MCF 10A (cell line): ENCODE measurements around the gene CHRNA7. TPM values are rescaled to one million over a fixed set of nuclear protein-coding genes. Genes with fewer than 3 reads are reported as not detected.

ENCODE experiments used
- BruUV-seq: library from RNA; stranded (reverse); fragments of 400-500 nt; replicated peaks from 2 replicates; lab custom pipeline; 2021; lab: Mats Ljungman, UMichigan
- CTCF ChIA-PET: fragments of 300-600 bp; sonication (Branson Sonifier 250); formaldehyde crosslinking; extraction: SDS; loops from one replicate; lab custom pipeline; 2021; ENCODE audit warnings: antibody characterized with exemption, inconsistent platforms; lab: Yijun Ruan, JAX
- POLR2A ChIA-PET: fragments of 300-600, 350-650 bp; sonication (Branson Sonifier 250); formaldehyde crosslinking; extraction: SDS; loops from one replicate; lab custom pipeline; 2020; ENCODE audit warnings: antibody characterized with exemption, inconsistent platforms; lab: Yijun Ruan, JAX
- DNase-seq: peaks from one replicate; pipeline ENCODE4 v3.0.0-alpha.2; 2018; ENCODE audit not compliant: unreplicated experiment
- H3K27ac Mint-ChIP-seq: one replicate; pipeline ENCODE4 v1.8.0; 2022; ENCODE audit warnings: mild to moderate bottlenecking, low read depth, mixed read lengths; ENCODE audit not compliant: unreplicated experiment
- H3K27me3 Mint-ChIP-seq: one replicate; pipeline ENCODE4 v1.8.0; 2022; ENCODE audit warnings: mixed read lengths; ENCODE audit not compliant: insufficient read depth, unreplicated experiment
- H3K36me3 Mint-ChIP-seq: one replicate; pipeline ENCODE4 v1.8.0; 2022; ENCODE audit warnings: mild to moderate bottlenecking, moderate library complexity, mixed read lengths; ENCODE audit not compliant: insufficient read depth, unreplicated experiment
- H3K4me1 Mint-ChIP-seq: one replicate; pipeline ENCODE4 v1.8.0; 2022; ENCODE audit warnings: mixed read lengths; ENCODE audit not compliant: insufficient read depth, unreplicated experiment
- H3K4me3 Mint-ChIP-seq: one replicate; pipeline ENCODE4 v1.8.0; 2022; ENCODE audit warnings: mild to moderate bottlenecking, moderate library complexity, mixed read lengths; ENCODE audit not compliant: unreplicated experiment
- H3K9me3 Mint-ChIP-seq: one replicate; pipeline ENCODE4 v1.8.0; 2022; ENCODE audit warnings: mixed read lengths; ENCODE audit not compliant: unreplicated experiment
- intact Hi-C: fragments of 100-400 bp; cut with micrococcal nuclease; formaldehyde crosslinking; loops from 2 replicates; pipeline ENCODE4 v1.14.1; 2022
- total RNA-seq: library from RNA; stranded (reverse); gene quantifications from 2 replicates; pipeline ENCODE4 v1.2.3, GENCODE V29; 2022
- TF ChIP-seq, protein P1 (sequence below): fragments of 200-600 bp; IDR thresholded peaks from one replicate; pipeline ENCODE4 v1.8.0; 2022; ENCODE audit warnings: antibody characterized with exemption, mild to moderate bottlenecking; ENCODE audit not compliant: unreplicated experiment

CHRNA7 gene
- total RNA-seq, 1 experiment from 2014 or later = 0.23 TPM

GRCh38 chr15:32106401-32107381 lies 76.4 kb downstream of the CHRNA7 start:
- H3K27ac Mint-ChIP-seq = no peak overlapping the region
- H3K4me3 Mint-ChIP-seq = no peak overlapping the region
- no TSS peak for BruUV-seq
- CTCF ChIA-PET = interaction anchor here (0.9 kb wide), 1 partner anchor 10 kb away, joined by 4 read pairs; no protein-coding TSS in a partner anchor
- H3K27me3 Mint-ChIP-seq = peaks cover 63% of the 10 kb centered on the region
- TF ChIP-seq, protein P1, sequence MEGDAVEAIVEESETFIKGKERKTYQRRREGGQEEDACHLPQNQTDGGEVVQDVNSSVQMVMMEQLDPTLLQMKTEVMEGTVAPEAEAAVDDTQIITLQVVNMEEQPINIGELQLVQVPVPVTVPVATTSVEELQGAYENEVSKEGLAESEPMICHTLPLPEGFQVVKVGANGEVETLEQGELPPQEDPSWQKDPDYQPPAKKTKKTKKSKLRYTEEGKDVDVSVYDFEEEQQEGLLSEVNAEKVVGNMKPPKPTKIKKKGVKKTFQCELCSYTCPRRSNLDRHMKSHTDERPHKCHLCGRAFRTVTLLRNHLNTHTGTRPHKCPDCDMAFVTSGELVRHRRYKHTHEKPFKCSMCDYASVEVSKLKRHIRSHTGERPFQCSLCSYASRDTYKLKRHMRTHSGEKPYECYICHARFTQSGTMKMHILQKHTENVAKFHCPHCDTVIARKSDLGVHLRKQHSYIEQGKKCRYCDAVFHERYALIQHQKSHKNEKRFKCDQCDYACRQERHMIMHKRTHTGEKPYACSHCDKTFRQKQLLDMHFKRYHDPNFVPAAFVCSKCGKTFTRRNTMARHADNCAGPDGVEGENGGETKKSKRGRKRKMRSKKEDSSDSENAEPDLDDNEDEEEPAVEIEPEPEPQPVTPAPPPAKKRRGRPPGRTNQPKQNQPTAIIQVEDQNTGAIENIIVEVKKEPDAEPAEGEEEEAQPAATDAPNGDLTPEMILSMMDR = no peak
- intact Hi-C loops = no loop called here
- peaks cover 8% of the 10 kb centered on the region for H3K9me3 Mint-ChIP-seq
- no peak for DNase-seq
- H3K4me1 Mint-ChIP-seq = no peaks in the 10 kb centered on the region
- H3K36me3 Mint-ChIP-seq = no peaks in the 10 kb centered on the region
- POLR2A ChIA-PET = interaction anchor here (0.6 kb wide), 1 partner anchor 19 kb away, joined by 4 read pairs; no protein-coding TSS in a partner anchor

DNA sequence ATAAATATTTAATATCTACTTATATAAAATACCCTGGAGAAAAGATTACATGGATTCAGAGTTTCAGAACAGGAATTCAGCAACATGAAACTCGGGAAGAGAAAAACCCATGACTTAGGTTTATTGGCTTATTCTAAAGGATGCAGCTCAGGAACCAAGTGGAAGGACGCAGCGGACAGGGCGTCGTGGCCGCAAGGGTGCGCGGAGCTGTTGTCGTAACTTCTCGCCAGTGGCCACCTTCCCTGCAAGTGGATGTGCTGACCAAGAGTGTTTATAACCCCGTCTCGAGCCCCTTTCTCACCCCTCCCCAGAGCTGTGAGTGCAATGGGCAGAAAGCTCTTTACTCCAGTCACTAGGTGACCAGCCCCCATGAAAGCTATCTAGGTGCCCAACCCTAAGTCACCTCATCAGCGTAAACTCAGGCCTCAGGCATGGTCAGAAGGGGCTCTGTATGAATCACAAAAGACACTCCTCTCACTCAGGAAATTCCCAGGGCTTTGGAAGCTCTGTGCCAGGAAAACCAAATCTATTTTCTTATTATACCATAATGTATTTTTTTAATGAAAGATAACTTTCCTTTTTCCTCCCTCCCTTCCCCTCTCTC lies 77.3 kb downstream of the CHRNA7 start:
- H3K4me3 Mint-ChIP-seq = no peak overlapping the region
- intact Hi-C loops = no loop called here
- peaks cover 8% of the 10 kb centered on the region for H3K9me3 Mint-ChIP-seq
- DNase-seq = no peak
- no peaks in the 10 kb centered on the region for H3K36me3 Mint-ChIP-seq
- CTCF ChIA-PET = interaction anchor here (0.9 kb wide), 1 partner anchor 11 kb away, joined by 4 read pairs; no protein-coding TSS in a partner anchor
- POLR2A ChIA-PET = no interaction called here
- TF ChIP-seq, protein P1 = no peak
- H3K27ac Mint-ChIP-seq = no peak overlapping the region
- H3K27me3 Mint-ChIP-seq = peaks cover 63% of the 10 kb centered on the region
- H3K4me1 Mint-ChIP-seq = no peaks in the 10 kb centered on the region
- BruUV-seq = no TSS peak

DNA sequence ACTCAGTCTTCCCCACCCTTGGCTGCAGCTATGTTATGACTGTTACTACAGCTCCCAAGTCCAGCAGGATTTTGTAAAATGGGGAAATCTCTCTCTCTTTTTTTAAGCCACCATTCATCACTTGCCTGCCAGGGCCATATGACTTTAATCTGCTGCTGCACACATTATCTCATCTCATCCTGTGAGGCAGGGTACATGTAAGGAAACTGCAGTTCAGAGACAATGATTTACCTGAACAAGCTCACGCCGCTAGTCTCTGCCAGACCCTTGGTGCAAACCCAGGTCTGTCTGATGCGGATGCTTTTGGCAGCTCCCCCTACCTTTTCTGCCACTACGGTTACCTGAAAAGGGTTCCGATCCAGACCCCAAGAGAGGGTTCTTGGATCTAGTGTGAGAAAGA lies 78.3 kb downstream of the CHRNA7 start:
- Mint-ChIP-seq H3K27ac (no peak overlapping the region), H3K4me3 (no peak overlapping the region), H3K27me3 (peaks cover 57% of the 10 kb centered on the region), H3K4me1 (no peaks in the 10 kb centered on the region), H3K36me3 (no peaks in the 10 kb centered on the region), H3K9me3 (peaks cover 8% of the 10 kb centered on the region)
- BruUV-seq = no TSS peak
- intact Hi-C loops = no loop called here
- TF ChIP-seq, protein P1 = no peak
- ChIA-PET CTCF (no interaction called here), POLR2A (no interaction called here)
- no peak for DNase-seq

- BruUV-seq = no TSS peak
- Mint-ChIP-seq H3K4me1 (no peaks in the 10 kb centered on the region), H3K9me3 (no peaks in the 10 kb centered on the region), H3K27ac (no peak overlapping the region), H3K4me3 (no peak overlapping the region), H3K27me3 (peaks cover 49% of the 10 kb centered on the region), H3K36me3 (no peaks in the 10 kb centered on the region)
- no peak for DNase-seq
- intact Hi-C loops = no loop called here
- CTCF ChIA-PET = no interaction called here
- POLR2A ChIA-PET = no interaction called here
- TF ChIP-seq, protein P1 = no peak
These were observed 81.8 kb downstream of the CHRNA7 start for GRCh38 chr15:32112101-32112500.
